ENCODE measurements around the gene SKAP1.

DNA sequence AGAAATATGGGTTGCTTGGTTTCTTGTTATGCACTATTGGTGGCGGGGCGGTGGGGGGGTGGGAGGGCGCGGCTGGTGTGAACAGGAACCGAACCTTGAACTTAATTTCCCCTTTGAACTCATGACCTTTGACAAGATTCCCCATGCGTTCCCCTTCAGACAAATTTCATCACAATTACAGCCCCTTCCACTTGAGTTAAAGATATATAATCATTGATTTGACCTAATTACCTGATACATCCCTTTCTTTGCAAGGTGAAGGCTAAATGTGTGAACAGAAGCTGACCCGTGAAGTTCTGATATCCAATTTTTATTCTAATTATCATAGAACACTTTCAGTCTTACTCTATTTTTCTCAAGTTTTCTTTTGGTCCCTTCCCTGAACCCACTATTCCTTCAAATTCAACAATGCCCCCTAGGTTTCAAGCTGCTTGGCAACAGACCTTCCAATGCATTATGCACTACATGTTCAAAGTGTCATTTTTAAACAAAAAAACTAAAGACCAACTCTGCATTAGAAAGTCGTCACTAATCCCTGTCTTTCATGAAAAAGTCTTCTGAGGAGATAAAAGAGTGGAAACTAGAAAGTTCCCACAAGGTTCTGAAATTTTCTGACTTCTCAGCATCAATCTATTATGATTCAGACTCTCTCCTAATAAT is 116.8 kb downstream of the SKAP1 start:
- TF ChIP-seq POLR2A (IDR thresholded peaks at IDR 0.05; ENCODE audit: low read depth, low read length) (no peak), TAF1 (IDR thresholded peaks at IDR 0.05; ENCODE audit: low read depth, low read length) (no peak), POLR2AphosphoS5 (IDR thresholded peaks at IDR 0.05; ENCODE audit: low read depth, low read length) (no peak), SPI1 (IDR thresholded peaks at IDR 0.05; ENCODE audit: low read depth, low read length) (no peak)
